NCI-H1048 (cell line): ENCODE measurements around the gene NUP62.
"Not testable (repeated sequence)": the region's sequence is repeated elsewhere in the genome, so short reads cannot be mapped to it uniquely, and the experiment has no call there.

ENCODE experiments used
- DNase-seq: peaks from one replicate; lab custom pipeline; 2025; lab: John Stamatoyannopoulos, UW

The NUP62 gene

GRCh38 chr19:49951806-49952478 is 22.6 kb upstream of the NUP62 start:
- DNase-seq, result no peak

GRCh38 chr19:49950956-49951526 is 21.7 kb upstream of the NUP62 start:
- no peak for DNase-seq

- DNase-seq, result no peak
Measured at GRCh38 chr19:49950590-49950948, 21.3 kb upstream of the NUP62 start.

- DNase-seq, result no peak
Measured at GRCh38 chr19:49949742-49950589, 20.7 kb upstream of the NUP62 start.

- no peak for DNase-seq
Measured at GRCh38 chr19:49946415-49946814, 17.1 kb upstream of the NUP62 start.

- not testable (repeated sequence) for DNase-seq
Measured at GRCh38 chr19:49944567-49944966, 15.3 kb upstream of the NUP62 start.

- no peak for DNase-seq
Measured at GRCh38 chr19:49940482-49940791, 11.1 kb upstream of the NUP62 start.

GRCh38 chr19:49939721-49940481 is 10.6 kb upstream of the NUP62 start:
- no peak for DNase-seq

GRCh38 chr19:49938662-49939061 is 9.4 kb upstream of the NUP62 start:
- no peak for DNase-seq

GRCh38 chr19:49937750-49938381 is 8.6 kb upstream of the NUP62 start:
- DNase-seq, result peak; percentile 46

- DNase-seq, result no peak
Measured at GRCh38 chr19:49936549-49936948, 7.2 kb upstream of the NUP62 start.

- no peak for DNase-seq
Measured at GRCh38 chr19:49933643-49934042, 4.3 kb upstream of the NUP62 start.

- DNase-seq, result no peak
Measured at GRCh38 chr19:49932731-49933131, 3.4 kb upstream of the NUP62 start.

- DNase-seq, result no peak
Measured at GRCh38 chr19:49932041-49932451, 2.7 kb upstream of the NUP62 start.

GRCh38 chr19:49931293-49932040 is 2.2 kb upstream of the NUP62 start:
- DNase-seq, result no peak

GRCh38 chr19:49930483-49931011 is 1.2 kb upstream of the NUP62 start:
- DNase-seq, result no peak

GRCh38 chr19:49929611-49930482 is 543 bp upstream of the NUP62 start:
- DNase-seq, result peak; percentile 81

- no peak for DNase-seq
Measured at GRCh38 chr19:49927526-49928264, 1.6 kb downstream of the NUP62 start.

GRCh38 chr19:49926515-49926914 is 2.8 kb downstream of the NUP62 start:
- DNase-seq, result no peak
